ENCODE results near the gene TSTD1.
"Not testable (repeated sequence)": the region's sequence is repeated elsewhere in the genome, so short reads cannot be mapped to it uniquely, and the experiment has no call there.

TSTD1 gene

GRCh38 chr1:161037661-161038522, 872 bp downstream of the TSTD1 start:
- DNase-seq (ENCODE audit: low read depth in 3 of 3): no peak

- no peak for DNase-seq (ENCODE audit: low read depth in 3 of 3)
Observed at GRCh38 chr1:161033751-161034150, 5.0 kb downstream of the TSTD1 start.

DNA sequence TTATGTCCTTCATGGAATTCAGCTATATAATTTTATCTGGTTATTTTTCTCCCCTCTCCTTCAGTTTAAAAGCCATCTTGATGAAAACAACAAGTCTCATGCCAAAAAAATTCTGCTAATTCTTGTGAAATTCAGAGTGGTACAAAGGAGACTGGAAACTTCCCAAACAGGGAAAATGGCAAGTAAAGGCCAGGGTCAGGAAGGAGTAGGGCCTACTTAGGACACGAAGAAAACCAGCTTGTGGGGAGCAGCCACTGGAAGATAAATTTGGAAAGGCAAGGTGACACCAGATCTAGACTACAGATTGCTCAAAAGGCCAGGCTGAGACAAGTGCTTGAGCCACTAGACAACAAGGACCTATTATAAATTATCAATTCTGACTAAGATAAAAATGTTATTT, 6.4 kb downstream of the TSTD1 start:
- DNase-seq (ENCODE audit: low read depth in 3 of 3): no peak

- no peak for DNase-seq (ENCODE audit: low read depth in 3 of 3)
Observed at GRCh38 chr1:161031874-161032273, 6.9 kb downstream of the TSTD1 start.

- DNase-seq (ENCODE audit: low read depth in 3 of 3): not testable (repeated sequence)
Observed at GRCh38 chr1:161029466-161029865, 9.3 kb downstream of the TSTD1 start.

DNA sequence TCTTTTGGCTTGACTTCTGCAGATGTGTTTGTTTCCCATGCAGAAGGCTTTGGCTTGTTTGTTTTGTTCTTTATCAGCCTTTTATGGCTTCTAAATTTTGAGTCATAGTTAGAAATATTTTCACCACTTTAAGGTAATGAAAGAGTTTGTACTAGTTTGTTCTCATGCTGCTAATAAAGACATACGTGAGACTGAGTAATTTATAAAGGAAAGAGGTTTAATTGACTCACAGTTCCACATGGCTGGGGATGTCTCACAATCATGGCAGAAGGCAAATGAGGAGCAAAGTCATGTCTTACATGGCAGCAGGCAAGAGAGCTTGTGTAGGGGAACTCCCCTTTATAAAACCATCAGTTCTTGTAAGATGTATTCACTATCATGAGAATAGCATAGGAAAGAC, 11.8 kb downstream of the TSTD1 start:
- not testable (repeated sequence) for DNase-seq (ENCODE audit: low read depth in 3 of 3)

DNA sequence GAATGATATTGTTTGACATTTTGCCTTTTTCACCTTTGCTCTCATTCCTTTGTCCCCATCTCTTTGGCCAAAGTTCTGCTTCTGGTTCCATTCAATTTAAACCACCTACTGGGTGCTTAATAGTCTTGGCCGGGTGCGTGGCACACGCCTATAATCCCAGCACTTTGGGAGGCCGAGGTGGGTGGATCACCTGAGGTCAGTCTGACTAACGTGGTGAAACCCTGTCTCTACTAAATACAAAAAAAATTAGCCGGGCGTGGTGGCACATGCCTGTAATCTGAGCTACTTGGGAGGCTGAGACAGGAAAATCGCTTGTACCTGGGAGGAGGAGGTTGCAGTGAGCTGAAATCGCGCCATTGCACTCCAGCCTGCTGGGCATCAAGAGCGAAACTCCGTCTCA, 16.3 kb downstream of the TSTD1 start:
- DNase-seq (ENCODE audit: low read depth in 3 of 3): not testable (repeated sequence)

GRCh38 chr1:161021970-161022353, 16.8 kb downstream of the TSTD1 start:
- no peak for DNase-seq (ENCODE audit: low read depth in 3 of 3)

- DNase-seq (ENCODE audit: low read depth in 3 of 3): peak; percentile 62 to 85 (median 67)
Observed at GRCh38 chr1:161021165-161021969, 17.4 kb downstream of the TSTD1 start.

DNA sequence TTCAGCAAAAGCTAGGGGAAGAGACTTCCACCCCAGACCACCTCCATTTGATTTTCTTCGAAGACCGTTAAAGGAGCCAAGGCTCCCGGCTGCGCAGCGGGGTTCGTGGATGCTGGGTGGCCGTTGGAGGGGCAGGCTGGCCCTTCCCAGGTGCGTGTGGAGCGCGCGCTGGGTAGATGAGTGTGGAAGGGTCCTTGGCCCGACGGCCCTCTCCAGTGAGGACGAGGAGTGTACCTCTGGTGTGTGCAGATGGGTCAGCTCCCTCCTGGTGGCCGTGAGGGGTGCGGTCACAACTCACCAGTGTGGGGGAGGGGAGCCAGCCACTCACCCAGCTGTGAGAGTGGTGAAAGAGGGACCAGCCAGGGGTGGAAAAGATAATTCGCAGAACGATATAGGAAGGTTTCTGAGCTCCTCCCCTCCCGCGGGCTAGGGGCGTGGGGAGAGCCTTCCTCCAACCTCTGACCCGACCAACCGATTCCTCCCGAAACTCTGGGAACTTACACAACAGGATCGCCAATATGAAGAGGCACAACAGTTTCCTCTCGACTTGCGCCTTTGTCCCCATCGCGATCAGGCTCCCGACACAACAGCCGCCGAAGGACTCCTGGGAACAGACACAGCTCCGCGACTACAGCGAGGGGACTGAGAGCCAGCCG, 18.1 kb downstream of the TSTD1 start, which contains the start of gene F11R:
F11R (minus strand) TSS at position 644 of the 656 bp plus-strand sequence; CDS start at position 565, 79 bp downstream.
- DNase-seq (ENCODE audit: low read depth in 3 of 3): peak in 1 of 3 experiments; percentile 24

- no peak for DNase-seq (ENCODE audit: low read depth in 3 of 3)
Observed at GRCh38 chr1:161019751-161020495, 18.8 kb downstream of the TSTD1 start.

GRCh38 chr1:161019111-161019660, 19.6 kb downstream of the TSTD1 start:
- DNase-seq (ENCODE audit: low read depth in 3 of 3): not testable (repeated sequence)

- DNase-seq (ENCODE audit: low read depth in 3 of 3): no peak
Observed at GRCh38 chr1:161018631-161018930, 20.2 kb downstream of the TSTD1 start.

GRCh38 chr1:161017756-161018630, 20.8 kb downstream of the TSTD1 start:
- DNase-seq (ENCODE audit: low read depth in 3 of 3): no peak

GRCh38 chr1:161017181-161017580, 21.6 kb downstream of the TSTD1 start:
- not testable (repeated sequence) for DNase-seq (ENCODE audit: low read depth in 3 of 3)

DNA sequence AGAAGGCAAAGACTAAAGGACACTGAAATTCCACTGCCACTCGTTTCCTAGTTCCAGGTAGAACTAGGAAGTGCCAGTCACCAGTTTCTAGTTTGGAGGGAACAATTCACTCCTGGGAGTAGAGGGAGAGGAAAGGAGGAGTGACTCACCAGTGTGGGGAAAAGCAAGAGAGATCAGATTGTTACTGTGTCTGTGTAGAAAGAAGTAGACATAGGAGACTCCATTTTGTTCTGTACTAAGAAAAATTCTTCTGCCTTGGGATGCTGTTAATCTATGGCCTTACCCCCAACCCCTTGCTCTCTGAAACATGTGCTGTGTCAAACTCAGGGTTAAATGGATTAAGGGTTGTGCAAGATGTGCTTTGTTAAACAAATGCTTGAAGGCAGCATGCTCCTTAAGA, 22.1 kb downstream of the TSTD1 start:
- not testable (repeated sequence) for DNase-seq (ENCODE audit: low read depth in 3 of 3)

GRCh38 chr1:161013488-161014230, 25.1 kb downstream of the TSTD1 start:
- peak in 2 of 3 experiments; percentile 26 to 68 for DNase-seq (ENCODE audit: low read depth in 3 of 3)

- DNase-seq (ENCODE audit: low read depth in 3 of 3): no peak
Observed at GRCh38 chr1:161013131-161013487, 25.7 kb downstream of the TSTD1 start.

GRCh38 chr1:161012420-161012819, 26.3 kb downstream of the TSTD1 start:
- DNase-seq (ENCODE audit: low read depth in 3 of 3): no peak

Data from stimulated activated CD4-positive, alpha-beta T cell treated with anti-CD3 and anti-CD28 coated beads, TNF-alpha, amount 100 ng/mL, for 24 hours (primary cell).